ENCODE data around the gene ATP5MG.

The ATP5MG gene

GRCh38 chr11:118374729-118375128 lies 26.7 kb upstream of the ATP5MG start:
- no peaks in the 10 kb centered on the region for H3K4me1 ChIP-seq (ENCODE audit: insufficient read depth, low read length, severe bottlenecking)
- H3K9ac ChIP-seq (ENCODE audit: low read length), result no peak overlapping the region
- no peak overlapping the region for H3K4me3 ChIP-seq (ENCODE audit: low read depth, low read length, poor library complexity, severe bottlenecking)
- no peak overlapping the region for H2AFZ ChIP-seq (ENCODE audit: low read length)
- H3K4me2 ChIP-seq (ENCODE audit: low read length), result no peak overlapping the region
- TF ChIP-seq CTCF (IDR thresholded peaks at IDR 0.05; ENCODE audit: low read length) (no peak), EZH2 (IDR thresholded peaks at IDR 0.05; ENCODE audit: borderline replicate concordance, low read length) (no peak)
- no peaks in the 10 kb centered on the region for H3F3A ChIP-seq (ENCODE audit: insufficient read depth, low read length)
- peaks cover 79% of the 10 kb centered on the region for H3K36me3 ChIP-seq (ENCODE audit: insufficient read depth, low read length)
- H3K79me2 ChIP-seq (ENCODE audit: insufficient read depth, low read length), result no peaks in the 10 kb centered on the region
- H3K27ac ChIP-seq (ENCODE audit: low read depth, low read length, poor library complexity, severe bottlenecking), result no peak overlapping the region
- H3K9me3 ChIP-seq (ENCODE audit: low read length), result no peaks in the 10 kb centered on the region
- H3K27me3 ChIP-seq (ENCODE audit: insufficient read depth, low read length), result no peaks in the 10 kb centered on the region
- no peaks in the 10 kb centered on the region for H3K9me2 ChIP-seq (ENCODE audit: low read depth, low read length)
- H4K20me1 ChIP-seq (ENCODE audit: insufficient read depth, low read length), result no peaks in the 10 kb centered on the region

- Histone ChIP-seq H3K36me3 (ENCODE audit: insufficient read depth, low read length) (peaks cover 75% of the 10 kb centered on the region), H3K9ac (ENCODE audit: low read length) (no peak overlapping the region), H3K4me1 (ENCODE audit: insufficient read depth, low read length, severe bottlenecking) (no peaks in the 10 kb centered on the region), H3K4me2 (ENCODE audit: low read length) (no peak overlapping the region), H3K27ac (ENCODE audit: low read depth, low read length, poor library complexity, severe bottlenecking) (no peak overlapping the region), H3K79me2 (ENCODE audit: insufficient read depth, low read length) (no peaks in the 10 kb centered on the region), H3K4me3 (ENCODE audit: low read depth, low read length, poor library complexity, severe bottlenecking) (no peak overlapping the region), H3K27me3 (ENCODE audit: insufficient read depth, low read length) (no peaks in the 10 kb centered on the region), H3K9me2 (ENCODE audit: low read depth, low read length) (no peaks in the 10 kb centered on the region), H2AFZ (ENCODE audit: low read length) (no peak overlapping the region), H3K9me3 (ENCODE audit: low read length) (no peaks in the 10 kb centered on the region), H4K20me1 (ENCODE audit: insufficient read depth, low read length) (no peaks in the 10 kb centered on the region), H3F3A (ENCODE audit: insufficient read depth, low read length) (no peaks in the 10 kb centered on the region)
- no peak for TF ChIP-seq CTCF (IDR thresholded peaks at IDR 0.05; ENCODE audit: low read length)
- no peak for TF ChIP-seq EZH2 (IDR thresholded peaks at IDR 0.05; ENCODE audit: borderline replicate concordance, low read length)
Measured at GRCh38 chr11:118375978-118376377, 25.4 kb upstream of the ATP5MG start.

- TF ChIP-seq CTCF (IDR thresholded peaks at IDR 0.05; ENCODE audit: low read length) (no peak), EZH2 (IDR thresholded peaks at IDR 0.05; ENCODE audit: borderline replicate concordance, low read length) (no peak)
- no peaks in the 10 kb centered on the region for H3K79me2 ChIP-seq (ENCODE audit: insufficient read depth, low read length)
- no peaks in the 10 kb centered on the region for H3K9me3 ChIP-seq (ENCODE audit: low read length)
- H3F3A ChIP-seq (ENCODE audit: insufficient read depth, low read length), result no peaks in the 10 kb centered on the region
- no peak overlapping the region for H3K9ac ChIP-seq (ENCODE audit: low read length)
- H3K4me1 ChIP-seq (ENCODE audit: insufficient read depth, low read length, severe bottlenecking), result no peaks in the 10 kb centered on the region
- H3K9me2 ChIP-seq (ENCODE audit: low read depth, low read length), result no peaks in the 10 kb centered on the region
- H3K36me3 ChIP-seq (ENCODE audit: insufficient read depth, low read length), result peaks cover 73% of the 10 kb centered on the region
- no peak overlapping the region for H3K27ac ChIP-seq (ENCODE audit: low read depth, low read length, poor library complexity, severe bottlenecking)
- no peaks in the 10 kb centered on the region for H3K27me3 ChIP-seq (ENCODE audit: insufficient read depth, low read length)
- H2AFZ ChIP-seq (ENCODE audit: low read length), result no peak overlapping the region
- no peaks in the 10 kb centered on the region for H4K20me1 ChIP-seq (ENCODE audit: insufficient read depth, low read length)
- H3K4me2 ChIP-seq (ENCODE audit: low read length), result no peak overlapping the region
- no peak overlapping the region for H3K4me3 ChIP-seq (ENCODE audit: low read depth, low read length, poor library complexity, severe bottlenecking)
Measured at GRCh38 chr11:118379497-118379896, 21.9 kb upstream of the ATP5MG start.

All from OCI-LY1 (cell line).